Measurements from ENCODE around the gene DEUP1. TPM values are rescaled to one million over a fixed set of nuclear protein-coding genes. Genes with fewer than 3 reads are reported as not detected.

The DEUP1 gene
- polyA plus RNA-seq, 4 donors = 0.91 to 1.2 (median 1.1) TPM

- no peak for DNase-seq (ENCODE audit: low read depth in 4 of 4, low spot score in 2 of 4)
These were observed 146.3 kb downstream of the DEUP1 start for GRCh38 chr11:93476796-93477195.

- no peak for DNase-seq (ENCODE audit: low read depth in 4 of 4, low spot score in 2 of 4)
These were observed 147.2 kb downstream of the DEUP1 start for GRCh38 chr11:93477684-93478234.

- DNase-seq (ENCODE audit: low read depth in 4 of 4, low spot score in 2 of 4) = no peak
These were observed 148.3 kb downstream of the DEUP1 start for GRCh38 chr11:93478841-93479240.

GRCh38 chr11:93480256-93480655 lies 149.7 kb downstream of the DEUP1 start:
- DNase-seq (ENCODE audit: low read depth in 4 of 4, low spot score in 2 of 4) = no peak

- no peak for DNase-seq (ENCODE audit: low read depth in 4 of 4, low spot score in 2 of 4)
These were observed 150.2 kb downstream of the DEUP1 start for GRCh38 chr11:93480756-93481155.

- no peak for DNase-seq (ENCODE audit: low read depth in 4 of 4, low spot score in 2 of 4)
These were observed 150.7 kb downstream of the DEUP1 start for GRCh38 chr11:93481279-93481678.

GRCh38 chr11:93481696-93482095 lies 151.2 kb downstream of the DEUP1 start:
- DNase-seq (ENCODE audit: low read depth in 4 of 4, low spot score in 2 of 4) = no peak

GRCh38 chr11:93482556-93482955 lies 152.0 kb downstream of the DEUP1 start:
- DNase-seq (ENCODE audit: low read depth in 4 of 4, low spot score in 2 of 4) = no peak

- no peak for DNase-seq (ENCODE audit: low read depth in 4 of 4, low spot score in 2 of 4)
These were observed 154.2 kb downstream of the DEUP1 start for GRCh38 chr11:93484716-93485115.

- DNase-seq (ENCODE audit: low read depth in 4 of 4, low spot score in 2 of 4) = no peak
These were observed 155.4 kb downstream of the DEUP1 start for GRCh38 chr11:93485983-93486382.

- no peak for DNase-seq (ENCODE audit: low read depth in 4 of 4, low spot score in 2 of 4)
These were observed 156.5 kb downstream of the DEUP1 start for GRCh38 chr11:93487032-93487483.

Other genes with a start within 250 kb of the DEUP1 start
- gene SLC36A4, start 132.8 kb upstream of the DEUP1 start, polyA plus RNA-seq (ENCODE audit: insufficient read length in 4 of 4) = 10 to 100 TPM; 17.1 to 23.2 (median 19.1) TPM
- gene SMCO4, start 212.6 kb downstream of the DEUP1 start, polyA plus RNA-seq (ENCODE audit: insufficient read length in 4 of 4) = 10 to 100 TPM; 16.0 to 19.1 (median 18.7) TPM

All from left renal cortex interstitium (tissue), 4 donors.